Prostate gland (tissue), 2 donors: Measurements from ENCODE around the gene IRF2. TPM values are rescaled to one million over a fixed set of nuclear protein-coding genes. Genes with fewer than 3 reads are reported as not detected.

Experiments used
- DNase-seq: peaks from one replicate; pipeline ENCODE4 v3.0.0-alpha.2; 2019; ENCODE audit warnings: low spot score
- H3K27ac ChIP-seq, 2 donors: fragments of 200-600 bp; sonication (generic); 2 replicates each; pipeline ENCODE4 v1.5.1; 2017 to 2019
- H3K27me3 ChIP-seq: fragments of 200-600 bp; sonication (generic); replicated peaks from 2 replicates; pipeline ENCODE4 v1.5.1; 2019; ENCODE audit not compliant: insufficient read depth
- H3K36me3 ChIP-seq, 2 donors: fragments of 200-600 bp; sonication (generic); 1 replicate in 1 of 2; 2 replicates in 1 of 2; pipeline versions ENCODE4 v1.5.1 to v1.8.1; 2017 to 2019
- H3K4me1 ChIP-seq: fragments of 200-600 bp; sonication (generic); replicated peaks from 2 replicates; pipeline ENCODE4 v1.5.1; 2019
- H3K4me3 ChIP-seq, 2 donors: fragments of 200-600 bp; sonication (generic); 2 replicates each; pipeline ENCODE4 v1.5.1; 2017 to 2019
- H3K9me3 ChIP-seq: fragments of 200-600 bp; sonication (generic); 2 replicates; pipeline ENCODE4 v1.5.1; 2017
- POLR2A ChIP-seq: fragments of 450-650 bp; IDR thresholded peaks from one replicate; pipeline ENCODE4 v1.6.1; 2016; ENCODE audit warnings: antibody characterized with exemption, mild to moderate bottlenecking
- POLR2AphosphoS5 ChIP-seq: sonication (generic); formaldehyde crosslinking; IDR thresholded peaks from one replicate; pipeline ENCODE4 v1.6.1; 2017; ENCODE audit warnings: antibody characterized with exemption
- WGBS: methylation state at CpG from one replicate; pipeline ENCODE4 v1.1.5; 2018; 5-methylcytosine and 5-hydroxymethylcytosine counted together
- intact Hi-C: fragments of 100-400 bp; cut with DNase I; formaldehyde crosslinking; loops from one replicate; pipeline ENCODE4 v1.14.2; 2022
- total RNA-seq, 2 donors: library from RNA; depleted of rRNA; stranded (reverse); fragments of >200 nt; gene quantifications; one replicate each; pipeline ENCODE4 v1.1.0, GENCODE V29; 2016
- TF ChIP-seq, protein P1 (sequence below), 4 experiments: fragments of 200-600 bp in 2 of 4; fragments of 450-650 bp in 2 of 4; sonication (generic) in 2 of 4; IDR thresholded peaks; 1 replicate in 3 of 4; 2 replicates in 1 of 4; pipeline ENCODE4 v1.5.1; 2016 to 2019; ENCODE audit warnings: antibody characterized with exemption in 4 of 4, mild to moderate bottlenecking in 2 of 4, moderate library complexity in 2 of 4

The IRF2 gene
- total RNA-seq, 2 donors from 2014 or later: 40.7 to 49.9 TPM

DNA sequence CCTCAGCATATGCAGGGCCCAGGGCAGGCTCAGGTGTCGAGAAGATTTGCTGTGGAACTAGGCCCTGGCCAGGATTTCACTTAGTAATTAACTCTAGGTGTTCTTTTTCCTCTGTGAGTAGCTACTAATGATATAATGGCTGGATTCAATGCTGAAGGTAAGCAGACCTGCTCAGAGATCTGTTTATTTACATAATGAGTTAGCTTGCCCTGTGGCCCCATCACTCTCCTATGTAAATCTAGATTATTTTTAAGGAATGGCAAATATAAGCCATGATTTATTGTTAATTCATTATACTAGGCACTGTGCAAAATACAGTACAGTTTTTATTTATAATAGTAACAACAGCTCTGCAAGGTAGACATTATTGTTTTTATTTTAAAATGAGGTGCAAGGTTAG lies 117.2 kb downstream of the IRF2 start:
- Histone ChIP-seq H3K9me3 (no peaks in the 10 kb centered on the region), H3K36me3 (no peaks in the 10 kb centered on the region), H3K27me3 (no peaks in the 10 kb centered on the region), H3K27ac (no peak overlapping the region), H3K4me1 (no peaks in the 10 kb centered on the region), H3K4me3 (no peak overlapping the region)
- TF ChIP-seq POLR2AphosphoS5 (no peak), POLR2A (no peak)
- TF ChIP-seq, protein P1, sequence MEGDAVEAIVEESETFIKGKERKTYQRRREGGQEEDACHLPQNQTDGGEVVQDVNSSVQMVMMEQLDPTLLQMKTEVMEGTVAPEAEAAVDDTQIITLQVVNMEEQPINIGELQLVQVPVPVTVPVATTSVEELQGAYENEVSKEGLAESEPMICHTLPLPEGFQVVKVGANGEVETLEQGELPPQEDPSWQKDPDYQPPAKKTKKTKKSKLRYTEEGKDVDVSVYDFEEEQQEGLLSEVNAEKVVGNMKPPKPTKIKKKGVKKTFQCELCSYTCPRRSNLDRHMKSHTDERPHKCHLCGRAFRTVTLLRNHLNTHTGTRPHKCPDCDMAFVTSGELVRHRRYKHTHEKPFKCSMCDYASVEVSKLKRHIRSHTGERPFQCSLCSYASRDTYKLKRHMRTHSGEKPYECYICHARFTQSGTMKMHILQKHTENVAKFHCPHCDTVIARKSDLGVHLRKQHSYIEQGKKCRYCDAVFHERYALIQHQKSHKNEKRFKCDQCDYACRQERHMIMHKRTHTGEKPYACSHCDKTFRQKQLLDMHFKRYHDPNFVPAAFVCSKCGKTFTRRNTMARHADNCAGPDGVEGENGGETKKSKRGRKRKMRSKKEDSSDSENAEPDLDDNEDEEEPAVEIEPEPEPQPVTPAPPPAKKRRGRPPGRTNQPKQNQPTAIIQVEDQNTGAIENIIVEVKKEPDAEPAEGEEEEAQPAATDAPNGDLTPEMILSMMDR (IDR thresholded peaks at IDR 0.05): no peak
- DNase-seq: no peak
- intact Hi-C loops: no loop called here
- 93% methylated on average over 1 of the region's 1 CpG for WGBS

DNA sequence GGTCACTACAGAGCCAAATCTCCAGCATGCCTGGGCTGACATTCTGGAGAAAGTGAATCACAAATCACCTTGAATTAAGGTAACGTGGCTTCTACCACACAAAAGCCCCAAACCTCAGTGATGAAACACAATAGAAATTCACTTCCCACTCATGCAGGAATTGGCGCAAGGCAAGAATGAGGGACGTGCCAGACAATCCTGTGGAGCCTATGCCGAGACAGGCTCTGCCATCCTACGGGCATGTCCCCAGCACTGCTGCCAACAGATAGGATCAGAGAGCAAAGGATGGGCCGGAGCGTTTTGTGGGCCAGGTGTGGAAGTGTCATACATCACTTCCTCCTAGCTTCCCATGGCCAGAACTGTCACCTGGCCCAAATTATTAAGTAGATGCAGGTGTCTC lies 118.0 kb downstream of the IRF2 start:
- H3K9me3 ChIP-seq: no peaks in the 10 kb centered on the region
- DNase-seq: no peak
- no peaks in the 10 kb centered on the region for H3K36me3 ChIP-seq
- no peaks in the 10 kb centered on the region for H3K4me1 ChIP-seq
- H3K27me3 ChIP-seq: no peaks in the 10 kb centered on the region
- H3K4me3 ChIP-seq: no peak overlapping the region
- WGBS: 48% methylated on average over 7 of the region's 7 CpGs
- intact Hi-C loops: no loop called here
- TF ChIP-seq, protein P1 (IDR thresholded peaks at IDR 0.05): no peak
- TF ChIP-seq POLR2A (no peak), POLR2AphosphoS5 (peak; percentile 12)
- H3K27ac ChIP-seq: no peak overlapping the region

DNA sequence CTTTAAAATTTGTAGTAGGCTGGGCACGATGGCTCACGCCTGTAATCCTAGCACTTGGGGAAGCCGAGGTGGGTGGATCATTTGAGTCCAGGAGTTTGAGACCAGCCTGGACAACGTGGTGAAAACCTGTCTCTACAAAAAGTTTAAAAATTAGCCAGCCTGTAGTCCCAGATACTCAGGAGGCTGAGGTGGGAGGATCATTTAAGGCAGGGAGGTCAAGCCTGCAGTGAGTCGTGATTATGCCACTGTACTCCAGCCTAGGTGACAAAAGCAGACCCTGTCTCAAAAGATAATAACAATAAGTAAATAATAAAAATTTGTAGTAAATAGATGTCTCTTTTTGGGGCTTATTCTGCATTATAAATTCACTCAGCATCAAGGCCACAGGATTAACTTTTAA lies 118.5 kb downstream of the IRF2 start:
- WGBS: 52% methylated on average over 5 of the region's 5 CpGs
- DNase-seq: no peak
- H3K27me3 ChIP-seq: no peaks in the 10 kb centered on the region
- H3K9me3 ChIP-seq: no peaks in the 10 kb centered on the region
- no peaks in the 10 kb centered on the region for H3K36me3 ChIP-seq
- intact Hi-C loops: no loop called here
- no peak overlapping the region for H3K4me3 ChIP-seq
- TF ChIP-seq POLR2A (no peak), POLR2AphosphoS5 (no peak)
- TF ChIP-seq, protein P1 (IDR thresholded peaks at IDR 0.05): no peak
- no peaks in the 10 kb centered on the region for H3K4me1 ChIP-seq
- no peak overlapping the region for H3K27ac ChIP-seq

DNA sequence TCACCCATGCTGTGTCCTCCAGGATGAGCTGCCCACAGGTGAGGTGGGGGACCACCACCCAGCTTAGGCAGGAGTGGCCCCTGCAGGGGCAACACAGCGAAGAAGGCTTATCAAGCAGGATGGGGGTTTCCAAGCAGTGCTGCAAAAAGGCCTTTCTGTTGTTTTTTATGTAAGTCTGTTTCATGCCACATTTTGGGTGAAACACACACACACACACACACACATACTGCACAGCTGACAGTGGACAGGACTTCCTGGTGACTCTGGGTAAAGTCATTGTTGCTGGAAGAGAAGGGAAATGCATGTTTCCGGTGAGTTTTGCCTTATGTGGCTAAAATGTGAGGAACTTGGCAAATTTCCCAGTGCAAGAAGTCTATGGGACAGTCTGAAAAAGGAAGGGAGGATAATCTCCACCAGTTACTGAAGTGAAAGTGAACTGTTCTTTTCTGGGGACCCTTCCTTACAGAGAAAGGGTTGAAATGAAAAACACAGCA lies 119.2 kb downstream of the IRF2 start:
- no peaks in the 10 kb centered on the region for H3K4me1 ChIP-seq
- no peak overlapping the region for H3K4me3 ChIP-seq
- no peaks in the 10 kb centered on the region for H3K9me3 ChIP-seq
- H3K27ac ChIP-seq: no peak overlapping the region
- intact Hi-C loops: no loop called here
- 41% methylated on average over 2 of the region's 2 CpGs for WGBS
- no peak for DNase-seq
- no peaks in the 10 kb centered on the region for H3K36me3 ChIP-seq
- H3K27me3 ChIP-seq: no peaks in the 10 kb centered on the region
- TF ChIP-seq POLR2AphosphoS5: peak; percentile 40
- TF ChIP-seq, protein P1 (IDR thresholded peaks at IDR 0.05): no peak

DNA sequence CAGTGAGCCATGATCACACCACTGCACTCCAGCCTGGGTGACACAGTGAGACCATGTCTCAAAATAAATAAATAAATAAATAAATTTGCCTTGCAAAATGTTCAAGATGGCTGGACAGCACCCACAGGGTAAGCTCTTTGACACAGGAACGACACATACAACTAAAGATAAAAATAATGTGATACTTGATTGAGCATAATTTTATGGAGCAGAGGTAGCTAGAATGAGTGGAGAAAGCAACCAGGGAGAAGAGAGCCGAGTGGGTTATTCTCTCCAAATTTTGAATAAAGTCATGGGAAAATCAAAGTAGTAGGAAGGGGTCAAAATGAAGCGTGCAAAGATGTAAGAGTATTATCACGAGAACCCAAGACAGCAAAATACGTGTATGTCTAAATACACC lies 121.5 kb downstream of the IRF2 start:
- 94% methylated on average over 5 of the region's 5 CpGs for WGBS
- intact Hi-C loops: no loop called here
- TF ChIP-seq POLR2A (no peak), POLR2AphosphoS5 (no peak)
- TF ChIP-seq, protein P1 (IDR thresholded peaks at IDR 0.05): no peak
- no peak overlapping the region for H3K27ac ChIP-seq
- H3K27me3 ChIP-seq: no peaks in the 10 kb centered on the region
- H3K9me3 ChIP-seq: no peaks in the 10 kb centered on the region
- H3K36me3 ChIP-seq: no peaks in the 10 kb centered on the region
- H3K4me3 ChIP-seq: no peak overlapping the region
- DNase-seq: no peak
- peaks cover 4% of the 10 kb centered on the region for H3K4me1 ChIP-seq
